Activated naive CD8-positive, alpha-beta T cell treated with anti-CD3 and anti-CD28 coated beads, Interleukin-2, amount 10 ng/mL, durations not matched to agents 7 days and 5 days (primary cell): ENCODE results near the gene ADAM12. TPM values are rescaled to one million over a fixed set of nuclear protein-coding genes. Genes with fewer than 3 reads are reported as not detected.

Source experiments
- ATAC-seq: fragments of 150-1000 bp; cut with Tn5 transposase; one replicate; pipeline ENCODE4 v1.10.0; 2021; ENCODE audit warnings: low read depth, moderate library complexity
- POLR2A ChIA-PET: fragments of 350-600 bp; sonication (Branson Sonifier 250); formaldehyde crosslinking; loops from one replicate; lab custom pipeline; 2021; ENCODE audit warnings: antibody characterized with exemption; lab: Charles Lee
- DNase-seq: peaks from one replicate; pipeline ENCODE4 v3.0.0; 2021
- H3K27ac Mint-ChIP-seq: one replicate; pipeline ENCODE4 v1.8.0; 2022; ENCODE audit warnings: mild to moderate bottlenecking, mixed read lengths
- H3K27me3 Mint-ChIP-seq: one replicate; pipeline ENCODE4 v1.8.0; 2022; ENCODE audit warnings: mild to moderate bottlenecking, moderate library complexity, mixed read lengths
- H3K36me3 Mint-ChIP-seq: one replicate; pipeline ENCODE4 v1.8.0; 2021; ENCODE audit warnings: mild to moderate bottlenecking, mixed read lengths
- H3K4me1 Mint-ChIP-seq: one replicate; pipeline ENCODE4 v1.8.0; 2021; ENCODE audit warnings: mixed read lengths
- H3K4me3 Mint-ChIP-seq: one replicate; pipeline ENCODE4 v1.8.0; 2022; ENCODE audit warnings: mild to moderate bottlenecking, moderate library complexity, mixed read lengths
- H3K9me3 Mint-ChIP-seq: one replicate; pipeline ENCODE4 v1.8.0; 2021; ENCODE audit warnings: mixed read lengths
- total RNA-seq, 2 experiments: library from RNA; stranded (reverse); gene quantifications; one replicate each; pipeline ENCODE4 v1.2.3, GENCODE V29; 2021

ADAM12 gene
- total RNA-seq, 2 experiments from 2014 or later, result 0.17 to 0.39 TPM

DNA sequence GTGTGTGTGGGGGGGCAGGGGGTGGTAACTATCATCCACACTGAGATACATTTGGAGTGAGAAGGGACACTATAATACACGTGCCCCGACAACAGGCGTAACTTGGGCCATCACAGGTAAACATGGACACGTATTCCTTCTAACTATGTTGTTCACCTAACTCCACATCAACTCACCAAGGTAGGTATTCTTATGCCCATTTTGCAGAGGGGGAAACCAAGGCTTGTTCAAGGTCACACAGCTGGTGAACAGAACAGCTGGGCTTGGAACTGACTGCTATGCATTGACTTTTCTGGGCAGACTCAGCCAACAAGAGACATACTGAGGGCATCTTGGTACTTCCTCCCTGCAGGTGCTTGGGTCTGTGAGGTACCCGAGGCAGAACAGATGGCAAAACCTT lies 170.1 kb downstream of the ADAM12 start:
- POLR2A ChIA-PET, result no interaction called here
- Mint-ChIP-seq H3K27ac (no peak overlapping the region), H3K27me3 (peaks cover 2% of the 10 kb centered on the region), H3K36me3 (no peaks in the 10 kb centered on the region), H3K9me3 (no peaks in the 10 kb centered on the region), H3K4me3 (no peak overlapping the region), H3K4me1 (no peaks in the 10 kb centered on the region)
- DNase-seq (no peak), ATAC-seq (no peak)

DNA sequence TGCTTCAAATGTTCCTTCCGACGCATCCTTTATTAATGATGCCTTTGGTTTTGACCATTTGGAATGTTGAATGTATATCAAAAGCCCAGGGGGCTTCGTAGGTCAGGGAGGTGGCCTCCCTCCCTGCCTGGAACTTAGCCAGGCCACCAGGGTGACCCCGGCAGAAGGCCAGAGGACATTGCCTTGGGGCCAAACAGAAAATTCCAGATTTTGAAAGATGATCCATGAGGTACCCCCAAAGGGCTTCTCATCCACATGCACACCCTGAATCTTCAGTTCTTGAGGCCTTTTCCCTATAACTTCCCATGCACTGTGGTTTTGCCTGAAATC lies 171.7 kb downstream of the ADAM12 start:
- no peaks in the 10 kb centered on the region for H3K9me3 Mint-ChIP-seq

DNA sequence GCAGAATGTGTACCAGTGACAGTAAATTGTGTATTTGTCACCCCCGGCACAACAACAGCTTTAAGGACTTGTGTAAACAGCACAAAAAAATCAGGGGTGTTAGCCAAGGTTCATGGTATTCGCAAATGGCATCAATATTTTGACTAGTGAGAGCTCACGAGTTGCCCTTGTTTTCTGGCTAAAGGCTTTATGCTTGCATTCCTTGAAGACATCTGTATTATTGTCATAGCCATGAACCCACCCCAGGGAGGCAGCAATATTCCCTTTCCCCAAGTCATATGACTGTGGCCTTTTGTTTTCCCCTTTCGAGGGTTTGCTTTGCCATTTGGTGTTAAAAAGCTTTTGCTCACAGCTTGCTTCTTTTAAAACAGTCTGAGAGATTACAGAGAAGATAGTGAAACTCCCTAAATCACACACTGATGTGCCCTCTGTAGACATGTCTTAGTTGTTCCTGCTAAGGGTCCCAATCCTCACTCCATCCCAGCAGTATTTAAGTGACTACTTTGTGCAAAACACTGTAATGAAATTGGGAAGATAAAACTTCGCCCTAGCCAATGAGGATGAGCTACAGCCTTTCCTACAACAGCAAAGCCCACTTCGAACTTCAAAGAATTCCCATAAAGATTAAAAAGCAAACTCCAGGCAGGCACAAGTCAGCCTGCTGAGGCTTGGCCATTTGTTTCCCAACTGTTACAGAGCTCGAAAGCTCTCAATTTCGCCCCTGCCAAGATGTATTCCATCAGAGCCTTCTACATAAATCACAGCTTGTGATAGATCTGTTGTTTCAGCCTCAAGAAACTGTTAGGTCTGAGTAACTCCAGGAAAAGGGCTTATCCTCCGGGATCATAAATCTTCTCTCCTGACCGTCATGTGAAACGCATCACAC lies 172.3 kb downstream of the ADAM12 start:
- Mint-ChIP-seq H3K36me3 (no peaks in the 10 kb centered on the region), H3K27me3 (peaks cover 2% of the 10 kb centered on the region), H3K4me1 (no peaks in the 10 kb centered on the region), H3K4me3 (no peak overlapping the region), H3K9me3 (no peaks in the 10 kb centered on the region), H3K27ac (no peak overlapping the region)
- POLR2A ChIA-PET, result no interaction called here
- no peak for DNase-seq
- ATAC-seq, result no peak

More for the DNA sequence above, 171.7 kb downstream of the ADAM12 start:
- Mint-ChIP-seq H3K27ac (no peak overlapping the region), H3K36me3 (no peaks in the 10 kb centered on the region), H3K27me3 (peaks cover 2% of the 10 kb centered on the region), H3K4me1 (no peaks in the 10 kb centered on the region), H3K4me3 (no peak overlapping the region)
- POLR2A ChIA-PET, result no interaction called here
- DNase-seq (no peak), ATAC-seq (no peak)

DNA sequence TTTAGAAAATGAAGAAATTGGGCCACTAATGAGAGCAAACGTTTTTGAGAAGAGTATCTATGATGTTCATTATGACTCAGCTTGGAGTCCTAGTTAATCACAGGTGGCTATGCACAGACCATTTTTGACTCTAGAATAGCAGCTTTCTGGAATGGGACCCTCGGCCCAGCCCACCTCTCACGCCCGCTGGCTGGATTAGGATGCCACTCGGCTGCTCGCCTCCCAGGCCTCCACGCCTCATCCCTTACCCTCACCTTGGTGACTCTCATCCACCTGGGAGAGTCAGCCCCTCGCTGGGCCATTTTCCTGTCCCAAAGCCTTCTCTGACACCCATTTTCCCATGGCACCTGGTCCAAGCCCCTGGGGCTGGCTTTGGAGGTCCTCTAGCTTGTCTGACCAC lies 173.6 kb downstream of the ADAM12 start:
- Mint-ChIP-seq H3K4me1 (no peaks in the 10 kb centered on the region), H3K4me3 (no peak overlapping the region), H3K36me3 (no peaks in the 10 kb centered on the region), H3K9me3 (no peaks in the 10 kb centered on the region), H3K27me3 (peaks cover 2% of the 10 kb centered on the region), H3K27ac (no peak overlapping the region)
- DNase-seq (no peak), ATAC-seq (no peak)
- POLR2A ChIA-PET, result no interaction called here

DNA sequence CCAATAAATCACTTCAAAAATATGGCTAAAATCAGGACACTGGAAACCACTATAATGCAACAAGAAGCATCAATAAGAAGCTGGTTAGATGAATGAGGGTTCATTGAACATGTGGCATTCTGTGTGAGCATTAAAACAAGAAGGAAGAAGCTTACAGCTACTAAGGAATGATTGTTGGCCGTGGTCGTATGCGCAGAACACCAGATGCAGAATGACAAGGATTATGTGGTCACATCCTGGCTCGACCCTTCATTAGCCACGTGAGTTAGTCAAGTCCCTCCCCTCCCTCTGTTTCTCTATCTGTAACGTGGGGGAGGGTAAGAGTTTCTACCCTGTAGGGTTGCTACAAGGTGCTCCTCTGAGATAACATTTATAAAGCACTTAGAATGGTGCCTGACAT lies 174.3 kb downstream of the ADAM12 start:
- peaks cover 2% of the 10 kb centered on the region for H3K27me3 Mint-ChIP-seq
- no peaks in the 10 kb centered on the region for H3K9me3 Mint-ChIP-seq
- no peak overlapping the region for H3K27ac Mint-ChIP-seq
- ATAC-seq (no peak), DNase-seq (no peak)
- no peaks in the 10 kb centered on the region for H3K36me3 Mint-ChIP-seq
- no peak overlapping the region for H3K4me3 Mint-ChIP-seq
- POLR2A ChIA-PET, result no interaction called here
- no peaks in the 10 kb centered on the region for H3K4me1 Mint-ChIP-seq

DNA sequence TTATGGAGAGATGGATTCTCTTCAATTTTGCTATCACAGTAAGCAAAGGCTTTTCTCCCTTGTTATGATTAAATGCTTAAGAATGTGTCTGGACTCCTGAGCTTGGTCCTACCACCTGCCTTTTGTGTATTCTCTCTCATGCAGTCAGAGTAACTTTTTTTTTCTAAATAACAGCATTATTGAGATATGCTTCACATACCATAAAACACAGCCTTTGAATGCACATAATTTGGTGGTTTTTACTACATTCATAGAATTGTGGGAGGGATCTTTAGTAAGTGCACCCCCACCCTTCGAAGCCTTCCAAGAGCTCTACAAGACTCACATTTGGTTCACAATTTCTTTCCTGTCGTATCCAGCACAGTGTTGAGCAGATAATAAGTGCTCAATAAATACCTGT lies 175.5 kb downstream of the ADAM12 start:
- no peaks in the 10 kb centered on the region for H3K4me1 Mint-ChIP-seq
- no peaks in the 10 kb centered on the region for H3K9me3 Mint-ChIP-seq

DNA sequence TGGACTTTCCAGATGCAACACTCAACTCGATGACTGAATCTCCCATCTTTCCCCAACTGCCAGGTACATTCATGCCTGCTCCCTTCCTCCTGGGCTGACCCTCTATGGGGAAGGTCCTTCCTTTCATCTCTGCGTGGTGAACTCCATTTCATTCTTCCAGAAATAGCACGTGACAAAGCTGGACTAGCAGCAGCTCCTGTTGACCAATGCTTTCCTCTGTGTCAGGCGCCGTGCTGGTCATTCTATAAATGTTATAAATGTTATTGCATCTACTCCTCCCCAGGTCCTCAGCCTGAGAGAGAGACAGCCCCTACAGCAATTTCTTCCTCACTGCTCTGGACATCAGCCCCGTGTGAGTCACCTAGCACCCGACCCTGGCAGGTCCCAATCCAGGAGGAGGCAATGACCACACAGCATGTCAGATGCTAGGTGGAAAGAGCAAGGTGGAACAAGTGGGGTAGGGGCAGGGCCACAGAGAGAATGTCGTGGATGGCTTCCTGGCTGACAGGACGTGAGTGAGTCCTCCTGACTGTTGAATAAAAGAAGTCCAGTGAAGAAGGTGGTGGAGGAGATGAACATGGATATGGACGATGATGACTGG lies 178.1 kb downstream of the ADAM12 start:
- ATAC-seq (no peak), DNase-seq (no peak)
- no peak overlapping the region for H3K4me3 Mint-ChIP-seq
- POLR2A ChIA-PET, result no interaction called here
- H3K36me3 Mint-ChIP-seq, result no peaks in the 10 kb centered on the region
- peaks cover 2% of the 10 kb centered on the region for H3K27me3 Mint-ChIP-seq
- no peak overlapping the region for H3K27ac Mint-ChIP-seq
- H3K4me1 Mint-ChIP-seq, result no peaks in the 10 kb centered on the region
- no peaks in the 10 kb centered on the region for H3K9me3 Mint-ChIP-seq

More for the DNA sequence above, 175.5 kb downstream of the ADAM12 start:
- no peaks in the 10 kb centered on the region for H3K36me3 Mint-ChIP-seq
- H3K4me3 Mint-ChIP-seq, result no peak overlapping the region
- H3K27ac Mint-ChIP-seq, result no peak overlapping the region
- POLR2A ChIA-PET, result no interaction called here
- peaks cover 2% of the 10 kb centered on the region for H3K27me3 Mint-ChIP-seq
- DNase-seq, result no peak
- no peak for ATAC-seq

DNA sequence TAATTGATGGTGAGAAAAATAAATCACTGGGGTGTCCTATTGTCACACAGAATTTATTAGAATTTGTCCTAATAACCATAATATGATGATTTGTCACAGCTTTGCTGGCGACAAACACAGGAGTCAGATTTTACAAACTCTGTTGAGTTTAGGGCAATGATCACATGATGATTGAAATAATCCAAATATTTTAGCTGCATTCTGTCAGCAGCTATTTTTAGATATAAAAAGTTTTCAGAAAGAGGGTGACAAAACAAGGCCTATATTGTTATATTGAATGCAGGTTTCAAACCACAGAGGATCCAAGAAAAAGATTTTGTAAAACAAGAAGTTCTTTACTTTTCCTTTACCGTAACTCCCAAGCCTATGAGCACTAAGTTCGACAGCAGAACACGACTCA lies 178.8 kb downstream of the ADAM12 start:
- ATAC-seq, result no peak
- no peak overlapping the region for H3K4me3 Mint-ChIP-seq
- no peaks in the 10 kb centered on the region for H3K36me3 Mint-ChIP-seq
- no peaks in the 10 kb centered on the region for H3K4me1 Mint-ChIP-seq
- POLR2A ChIA-PET, result no interaction called here
- H3K27ac Mint-ChIP-seq, result no peak overlapping the region
- H3K27me3 Mint-ChIP-seq, result no peaks in the 10 kb centered on the region
- H3K9me3 Mint-ChIP-seq, result no peaks in the 10 kb centered on the region
- DNase-seq, result no peak

DNA sequence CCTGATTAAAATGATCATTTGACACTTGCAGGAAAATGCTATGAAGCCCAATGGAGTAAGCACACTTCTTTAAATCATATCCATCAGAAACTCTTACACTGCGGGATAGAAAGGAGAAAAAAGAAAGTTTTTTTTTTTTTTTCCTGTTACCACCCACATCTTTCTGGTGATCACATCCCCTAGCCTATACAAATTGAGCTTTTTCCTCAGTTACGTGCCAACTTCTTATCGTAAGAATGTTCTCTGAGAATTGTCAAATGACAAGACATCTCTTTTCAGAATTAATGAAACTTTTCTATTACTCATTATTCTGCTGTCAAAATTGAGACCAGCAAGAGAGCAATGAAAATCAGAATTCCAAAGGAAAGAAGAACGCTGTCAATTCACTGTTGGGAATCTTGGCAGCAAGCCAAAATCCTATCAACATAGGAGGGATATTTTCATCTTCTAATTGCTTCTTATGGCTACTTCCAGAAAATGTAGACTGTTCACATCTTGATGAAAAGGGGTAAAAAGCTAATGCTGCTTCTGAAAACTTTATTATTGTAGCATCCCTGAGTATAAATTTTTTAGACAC lies 179.5 kb downstream of the ADAM12 start:
- Mint-ChIP-seq H3K4me3 (no peak overlapping the region), H3K27me3 (no peaks in the 10 kb centered on the region), H3K9me3 (no peaks in the 10 kb centered on the region), H3K4me1 (no peaks in the 10 kb centered on the region), H3K27ac (no peak overlapping the region), H3K36me3 (no peaks in the 10 kb centered on the region)
- POLR2A ChIA-PET, result no interaction called here
- DNase-seq (no peak), ATAC-seq (no peak)

DNA sequence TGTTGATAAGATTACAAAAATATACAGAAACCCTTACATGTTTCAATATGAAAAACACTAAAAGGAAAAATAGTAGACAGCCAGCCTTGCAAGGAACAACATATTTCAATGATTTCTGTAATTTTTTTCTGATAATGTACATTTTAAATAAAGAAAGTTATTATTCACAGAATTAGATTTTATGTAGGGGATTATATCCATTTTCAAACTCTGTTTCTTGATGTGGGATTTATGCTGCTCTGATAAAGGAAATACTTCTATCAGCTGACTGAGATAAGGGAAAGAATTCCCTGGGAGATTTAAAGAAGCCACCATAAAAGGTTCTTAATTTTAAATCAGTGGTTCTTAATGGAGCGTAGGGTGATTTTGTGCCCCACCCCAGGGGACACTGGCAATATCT lies 180.4 kb downstream of the ADAM12 start:
- Mint-ChIP-seq H3K27me3 (no peaks in the 10 kb centered on the region), H3K36me3 (no peaks in the 10 kb centered on the region), H3K9me3 (no peaks in the 10 kb centered on the region), H3K27ac (no peak overlapping the region), H3K4me1 (no peaks in the 10 kb centered on the region), H3K4me3 (no peak overlapping the region)
- POLR2A ChIA-PET, result no interaction called here
- ATAC-seq (no peak), DNase-seq (no peak)

DNA sequence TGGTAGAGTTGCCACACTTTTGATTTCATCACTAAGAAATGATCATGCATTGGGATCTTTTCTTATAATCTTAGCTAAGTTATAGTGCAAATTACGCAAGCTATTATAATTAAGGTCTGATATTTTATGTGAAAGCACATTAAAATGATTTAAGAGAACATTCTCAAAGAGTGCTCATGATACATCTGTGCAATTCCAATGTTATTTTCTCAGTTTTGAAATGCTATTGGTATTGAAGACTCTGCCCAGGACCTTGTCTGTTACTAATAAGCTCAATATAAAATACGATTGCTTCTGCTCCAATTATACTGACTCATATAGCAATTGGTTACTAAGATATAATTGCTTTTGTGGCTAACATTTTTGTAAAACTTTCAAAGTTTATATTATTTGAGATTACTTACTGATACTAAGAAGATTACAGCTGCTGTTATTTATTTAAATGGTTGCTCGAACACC lies 180.9 kb downstream of the ADAM12 start:
- no peak overlapping the region for H3K4me3 Mint-ChIP-seq
- H3K27ac Mint-ChIP-seq, result no peak overlapping the region
- no peaks in the 10 kb centered on the region for H3K9me3 Mint-ChIP-seq
- ATAC-seq, result no peak
- H3K4me1 Mint-ChIP-seq, result no peaks in the 10 kb centered on the region
- DNase-seq, result no peak
- H3K27me3 Mint-ChIP-seq, result no peaks in the 10 kb centered on the region
- POLR2A ChIA-PET, result no interaction called here
- H3K36me3 Mint-ChIP-seq, result no peaks in the 10 kb centered on the region

DNA sequence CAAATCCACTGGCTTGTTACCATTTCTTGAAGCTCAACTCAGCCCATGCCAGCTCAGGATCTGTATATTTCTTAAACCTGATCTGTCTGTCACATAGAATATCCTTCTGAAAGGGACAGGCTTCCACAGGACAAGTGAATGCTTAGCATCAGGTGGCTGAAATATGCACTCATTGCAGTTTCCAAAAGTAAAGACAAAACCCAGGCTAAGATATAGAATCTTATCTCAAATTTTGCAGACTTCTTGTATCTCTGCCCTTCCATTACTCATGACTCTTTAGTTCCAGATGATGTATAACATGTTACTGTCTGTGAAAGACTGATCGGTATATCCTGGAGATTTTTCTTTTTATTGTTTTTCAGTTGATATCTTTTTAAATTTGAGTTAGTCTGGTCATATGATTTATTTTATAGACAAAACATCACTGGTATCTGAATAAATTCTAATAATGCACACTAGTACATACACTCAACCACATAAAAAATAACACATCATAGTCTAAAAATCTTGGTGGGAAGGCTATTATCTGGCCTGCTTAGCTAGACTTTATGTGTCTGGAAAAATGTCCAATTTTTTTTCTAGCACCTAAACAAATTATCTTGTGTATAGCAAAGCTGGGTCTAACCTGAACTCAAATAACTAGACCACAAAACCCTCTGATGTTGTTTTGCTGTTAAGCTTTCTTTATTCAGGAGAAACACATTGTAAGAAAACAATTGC lies 182.6 kb downstream of the ADAM12 start:
- ATAC-seq (no peak), DNase-seq (no peak)
- POLR2A ChIA-PET, result no interaction called here
- Mint-ChIP-seq H3K27ac (no peak overlapping the region), H3K4me1 (no peaks in the 10 kb centered on the region), H3K36me3 (no peaks in the 10 kb centered on the region), H3K27me3 (no peaks in the 10 kb centered on the region), H3K4me3 (no peak overlapping the region), H3K9me3 (no peaks in the 10 kb centered on the region)

DNA sequence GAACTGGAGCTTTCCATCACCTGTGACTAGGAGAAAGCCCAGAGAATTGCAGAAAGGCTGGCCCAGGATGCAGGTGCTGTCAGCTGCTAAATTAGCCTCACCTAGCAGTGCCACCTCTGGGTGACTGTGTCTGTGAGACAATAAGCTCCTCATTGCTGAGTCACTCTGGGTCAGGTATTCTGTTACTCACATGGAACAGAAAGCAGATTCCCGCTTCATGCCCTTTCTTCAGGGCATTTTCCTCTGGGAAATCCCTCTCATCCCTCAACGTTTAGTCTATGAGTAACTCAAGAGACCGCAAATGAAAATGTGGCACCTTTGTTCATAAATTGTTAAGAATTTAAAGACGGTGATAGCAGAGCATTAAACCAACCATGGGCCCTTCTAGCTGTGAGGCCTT lies 184.0 kb downstream of the ADAM12 start:
- no peak overlapping the region for H3K4me3 Mint-ChIP-seq
- POLR2A ChIA-PET, result no interaction called here
- no peaks in the 10 kb centered on the region for H3K36me3 Mint-ChIP-seq
- H3K9me3 Mint-ChIP-seq, result no peaks in the 10 kb centered on the region
- no peaks in the 10 kb centered on the region for H3K27me3 Mint-ChIP-seq
- H3K4me1 Mint-ChIP-seq, result no peaks in the 10 kb centered on the region
- no peak for ATAC-seq
- no peak for DNase-seq
- H3K27ac Mint-ChIP-seq, result no peak overlapping the region
